C4-2B (cell line): ENCODE results near the gene HMGCR.

Experiments
- CTCF ChIP-seq: fragments of 450-650 bp; conservative IDR thresholded peaks from 2 replicates; pipeline ENCODE4 v1.5.1; 2017; ENCODE audit warnings: mild to moderate bottlenecking
- ZFX ChIP-seq: fragments of 450-650 bp; IDR thresholded peaks from 2 replicates; pipeline ENCODE4 v1.6.1; 2017

GRCh38 chr5:75341934-75342333 lies 4.9 kb downstream of the HMGCR start:
- no peak for TF ChIP-seq CTCF
- no peak for TF ChIP-seq ZFX
